GM23248 (cell line): ENCODE results near the gene ANKFN1. TPM values are rescaled to one million over a fixed set of nuclear protein-coding genes. Genes with fewer than 3 reads are reported as not detected.

Experiments
- DNase-seq: peaks from one replicate; pipeline ENCODE4 v3.0.0-alpha.2; 2015
- H2AFZ ChIP-seq: fragments of 200-600 bp; sonication (generic); 2 replicates; pipeline ENCODE4 v1.6.1; 2016; ENCODE audit warnings: antibody characterized with exemption
- H3F3A ChIP-seq: fragments of 200-600 bp; sonication (generic); 2 replicates; pipeline ENCODE4 v1.6.1; 2016; ENCODE audit warnings: mild to moderate bottlenecking, antibody characterized with exemption, mixed run types; ENCODE audit not compliant: insufficient read depth
- H3K27ac ChIP-seq: fragments of 200-600 bp; sonication (generic); 2 replicates; pipeline ENCODE4 v1.5.1; 2016; ENCODE audit warnings: mild to moderate bottlenecking
- H3K27me3 ChIP-seq: fragments of 200-600 bp; sonication (generic); replicated peaks from 2 replicates; pipeline ENCODE4 v1.6.1; 2016; ENCODE audit warnings: mild to moderate bottlenecking; ENCODE audit not compliant: insufficient read depth
- H3K36me3 ChIP-seq: fragments of 200-600 bp; sonication (generic); 2 replicates; pipeline ENCODE4 v1.6.1; 2016; ENCODE audit warnings: low read depth, mild to moderate bottlenecking
- H3K4me1 ChIP-seq: fragments of 200-600 bp; sonication (generic); 2 replicates; pipeline ENCODE4 v1.6.1; 2016; ENCODE audit warnings: mild to moderate bottlenecking; ENCODE audit not compliant: insufficient read depth
- H3K4me2 ChIP-seq: fragments of 200-600 bp; sonication (generic); one replicate; pipeline ENCODE4 v1.6.1; 2016; ENCODE audit warnings: mild to moderate bottlenecking; ENCODE audit not compliant: unreplicated experiment
- H3K4me3 ChIP-seq: fragments of 200-600 bp; sonication (generic); 2 replicates; pipeline ENCODE4 v1.5.1; 2016; ENCODE audit warnings: mild to moderate bottlenecking
- H3K79me2 ChIP-seq: fragments of 200-600 bp; sonication (generic); 2 replicates; pipeline ENCODE4 v1.6.1; 2016; ENCODE audit warnings: mild to moderate bottlenecking; ENCODE audit not compliant: insufficient read depth
- H3K9ac ChIP-seq: fragments of 200-600 bp; sonication (generic); 2 replicates; pipeline ENCODE4 v1.6.1; 2016; ENCODE audit warnings: mild to moderate bottlenecking
- H3K9me2 ChIP-seq: fragments of 200-600 bp; sonication (generic); 2 replicates; pipeline ENCODE4 v1.6.1; 2016; ENCODE audit warnings: mixed run types, mild to moderate bottlenecking, moderate library complexity; ENCODE audit not compliant: insufficient read depth
- H3K9me3 ChIP-seq: fragments of 200-600 bp; sonication (generic); one replicate; pipeline ENCODE4 v1.6.1; 2017; ENCODE audit warnings: low read depth
- H4K20me1 ChIP-seq: fragments of 200-600 bp; sonication (generic); 2 replicates; pipeline ENCODE4 v1.6.0; 2016; ENCODE audit not compliant: insufficient read depth
- EZH2 ChIP-seq: fragments of 200-600 bp; sonication (generic); IDR thresholded peaks from 2 replicates; pipeline ENCODE4 v1.6.1; 2018; ENCODE audit warnings: antibody characterized with exemption, mild to moderate bottlenecking; ENCODE audit not compliant: insufficient read depth, poor library complexity, severe bottlenecking
- EZH2phosphoT487 ChIP-seq: fragments of 200-600 bp; sonication (generic); IDR thresholded peaks from 2 replicates; pipeline ENCODE4 v1.6.1; 2018; ENCODE audit warnings: antibody characterized with exemption, moderate library complexity, mild to moderate bottlenecking, low read depth; ENCODE audit not compliant: insufficient read depth
- WGBS, 2 experiments: methylation state at CpG; one replicate each; pipeline ENCODE4 v1.1.6; 2015 to 2017; ENCODE audit warnings: low lambda C conversion rate in 2 of 2, low coverage in 1 of 2; ENCODE audit errors: missing lambda C conversion rate in 2 of 2; 5-methylcytosine and 5-hydroxymethylcytosine counted together
- in situ Hi-C: fragments of 300-500 bp; cut with MboI; formaldehyde crosslinking; loops from 2 replicates; pipeline ENCODE4 v1.15.0; 2020
- polyA plus RNA-seq: library from polyadenylated mRNA; unstranded; fragments of >200 nt; fragmentation: Nextera tagmentation; extraction: Ambion mirVana; gene quantifications from 2 replicates; pipeline ENCODE4 v1.2.1, GENCODE V29; 2016
- total RNA-seq: library from RNA; depleted of rRNA; stranded (reverse); fragments of >200 nt; shearing (Covaris generic); gene quantifications from 2 replicates; pipeline ENCODE4 v1.2.3, GENCODE V29; 2014; rRNA removed

ANKFN1 gene
- total RNA-seq (0.54 and 0.76 TPM in 2 replicates), polyA plus RNA-seq (0.16 and 0.64 TPM in 2 replicates)

GRCh38 chr17:56152874-56153602 lies at the start of gene ANKFN1:
TSS of gene ANKFN1 (plus strand) at chr17:56153475. CDS start at chr17:56212668, 59,193 bp downstream.
- Histone ChIP-seq H3K4me3 (no peak within 1 kb of the TSS), H3F3A (peaks cover 17% of the 10 kb centered on the region; the same call in 1 of the 2 replicates), H2AFZ (0 out of 2 replicates have a peak within 1 kb of the TSS, but pooled peaks have one; percentile 26), H3K4me2 (no peak within 1 kb of the TSS), H3K27ac (no peak within 1 kb of the TSS), H3K36me3 (no peaks in the 10 kb centered on the region), H3K4me1 (peaks cover 9% of the 10 kb centered on the region), H3K9me3 (no peaks in the 10 kb centered on the region), H4K20me1 (no peaks in the 10 kb centered on the region), H3K27me3 (no peaks in the 10 kb centered on the region), H3K9me2 (no peaks in the 10 kb centered on the region), H3K79me2 (no peaks in the 10 kb centered on the region), H3K9ac (no peak within 1 kb of the TSS)
- no peak for DNase-seq
- in situ Hi-C loops, result no loop called here
- no peak for TF ChIP-seq EZH2
- TF ChIP-seq EZH2phosphoT487, result no peak
- WGBS, 2 experiments, result 64 to 65% methylated on average over 11 of the region's 11 CpGs

- Histone ChIP-seq H3K27ac (no peak overlapping the region), H3K9ac (no peak overlapping the region), H4K20me1 (no peaks in the 10 kb centered on the region), H3K79me2 (no peaks in the 10 kb centered on the region), H3K4me1 (peaks cover 10% of the 10 kb centered on the region), H3K4me3 (no peak overlapping the region), H3K27me3 (peaks cover 51% of the 10 kb centered on the region), H3K4me2 (no peak overlapping the region), H3K9me2 (no peaks in the 10 kb centered on the region), H3F3A (peaks cover 7% of the 10 kb centered on the region; the same call in 1 of the 2 replicates), H3K36me3 (no peaks in the 10 kb centered on the region), H3K9me3 (no peaks in the 10 kb centered on the region), H2AFZ (no peak overlapping the region)
- in situ Hi-C loops, result no loop called here
- TF ChIP-seq EZH2phosphoT487 (no peak), EZH2 (no peak)
- no peak for DNase-seq
- 70 to 71% methylated on average over 2 of the region's 2 CpGs for WGBS, 2 experiments
Measured at GRCh38 chr17:56108811-56109284, 44.4 kb upstream of the ANKFN1 start.

GRCh38 chr17:56109836-56110235 lies 43.4 kb upstream of the ANKFN1 start:
- no peak overlapping the region for H3K27ac ChIP-seq
- in situ Hi-C loops, result no loop called here
- no peaks in the 10 kb centered on the region for H3K36me3 ChIP-seq
- H4K20me1 ChIP-seq, result no peaks in the 10 kb centered on the region
- H3K4me2 ChIP-seq, result no peak overlapping the region
- no peak for DNase-seq
- peaks cover 10% of the 10 kb centered on the region for H3K4me1 ChIP-seq
- no peak overlapping the region for H3K4me3 ChIP-seq
- H3K9me2 ChIP-seq, result no peaks in the 10 kb centered on the region
- no peaks in the 10 kb centered on the region for H3K9me3 ChIP-seq
- TF ChIP-seq EZH2phosphoT487 (no peak), EZH2 (no peak)
- no peaks in the 10 kb centered on the region for H3K79me2 ChIP-seq
- H3F3A ChIP-seq, result peaks cover 7% of the 10 kb centered on the region; the same call in 1 of the 2 replicates
- no peak overlapping the region for H2AFZ ChIP-seq
- no peak overlapping the region for H3K9ac ChIP-seq
- 42 to 49% methylated on average over 3 of the region's 3 CpGs for WGBS, 2 experiments
- peaks cover 45% of the 10 kb centered on the region for H3K27me3 ChIP-seq

GRCh38 chr17:56110463-56111135 lies 42.7 kb upstream of the ANKFN1 start:
- TF ChIP-seq EZH2 (no peak), EZH2phosphoT487 (no peak)
- in situ Hi-C loops, result no loop called here
- DNase-seq, result no peak

More at GRCh38 chr17:56110463-56111135, 42.7 kb upstream of the ANKFN1 start:
- no peak overlapping the region for H3K27ac ChIP-seq
- H3K4me1 ChIP-seq, result peaks cover 10% of the 10 kb centered on the region
- H3K9ac ChIP-seq, result no peak overlapping the region
- H3K9me3 ChIP-seq, result no peaks in the 10 kb centered on the region
- H3K4me2 ChIP-seq, result no peak overlapping the region
- no peak overlapping the region for H3K4me3 ChIP-seq
- no peaks in the 10 kb centered on the region for H3K36me3 ChIP-seq
- WGBS, 2 experiments, result 64 to 68% methylated on average over 4 of the region's 4 CpGs
- peaks cover 7% of the 10 kb centered on the region; the same call in 1 of the 2 replicates for H3F3A ChIP-seq
- no peak overlapping the region for H2AFZ ChIP-seq
- no peaks in the 10 kb centered on the region for H3K9me2 ChIP-seq
- H3K79me2 ChIP-seq, result no peaks in the 10 kb centered on the region
- H3K27me3 ChIP-seq, result peaks cover 37% of the 10 kb centered on the region
- no peaks in the 10 kb centered on the region for H4K20me1 ChIP-seq
